Body of pancreas (tissue), 4 donors: Measurements from ENCODE around the gene MUC5B.
"Not testable (repeated sequence)": the region's sequence is repeated elsewhere in the genome, so short reads cannot be mapped to it uniquely, and the experiment has no call there.

Source experiments
- CTCF ChIP-seq, 7 experiments: fragments of 450-650 bp in 4 of 7; fragments of 200-600 bp in 3 of 7; sonication (generic) in 3 of 7; IDR thresholded peaks; one replicate each; pipeline ENCODE4 v1.5.1; 2016 to 2019; ENCODE audit warnings: antibody characterized with exemption in 7 of 7
- POLR2A ChIP-seq, 3 donors: fragments of 450-650 bp; IDR thresholded peaks; one replicate each; pipeline ENCODE4 v1.6.1; 2016; ENCODE audit warnings: antibody characterized with exemption in 3 of 3, mild to moderate bottlenecking in 2 of 3

DNA sequence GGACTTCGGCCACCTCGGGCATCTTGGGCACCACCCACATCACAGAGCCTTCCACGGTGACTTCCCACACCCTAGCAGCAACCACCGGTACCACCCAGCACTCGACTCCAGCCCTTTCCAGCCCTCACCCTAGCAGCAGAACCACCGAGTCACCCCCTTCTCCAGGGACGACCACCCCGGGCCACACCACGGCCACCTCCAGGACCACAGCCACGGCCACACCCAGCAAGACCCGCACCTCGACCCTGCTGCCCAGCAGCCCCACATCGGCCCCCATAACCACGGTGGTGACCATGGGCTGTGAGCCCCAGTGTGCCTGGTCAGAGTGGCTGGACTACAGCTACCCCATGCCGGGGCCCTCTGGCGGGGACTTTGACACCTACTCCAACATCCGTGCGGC lies 20.7 kb downstream of the MUC5B start:
- TF ChIP-seq CTCF, POLR2A (IDR thresholded peaks at IDR 0.05): not testable (repeated sequence)
